ENCODE measurements around the gene CES4A.

Gene CES4A

GRCh38 chr16:66948837-66949225 is 39.6 kb upstream of the CES4A start:
- TF ChIP-seq CTCF (IDR thresholded peaks at IDR 0.05), result no peak
- no peak overlapping the region for H3K27ac Mint-ChIP-seq
- peaks cover 59% of the 10 kb centered on the region for H3K27me3 Mint-ChIP-seq (ENCODE audit: low read depth, poor library complexity)

GRCh38 chr16:66949472-66949871 is 38.9 kb upstream of the CES4A start:
- Mint-ChIP-seq H3K27me3 (ENCODE audit: low read depth, poor library complexity) (peaks cover 64% of the 10 kb centered on the region), H3K36me3 (ENCODE audit: low read depth) (no peaks in the 10 kb centered on the region), H3K27ac (no peak overlapping the region), H3K4me3 (no peak overlapping the region), H3K4me1 (peaks cover 45% of the 10 kb centered on the region), H3K9me3 (peaks cover 10% of the 10 kb centered on the region)
- TF ChIP-seq CTCF (IDR thresholded peaks at IDR 0.05), result no peak
- DNase-seq, result no peak

More at GRCh38 chr16:66948837-66949225, 39.6 kb upstream of the CES4A start:
- no peak for DNase-seq
- no peaks in the 10 kb centered on the region for H3K36me3 Mint-ChIP-seq (ENCODE audit: low read depth)
- no peak overlapping the region for H3K4me3 Mint-ChIP-seq
- H3K4me1 Mint-ChIP-seq, result peaks cover 42% of the 10 kb centered on the region
- H3K9me3 Mint-ChIP-seq, result peaks cover 10% of the 10 kb centered on the region

GRCh38 chr16:66950437-66950836 is 38.0 kb upstream of the CES4A start:
- Mint-ChIP-seq H3K9me3 (peaks cover 10% of the 10 kb centered on the region), H3K36me3 (ENCODE audit: low read depth) (no peaks in the 10 kb centered on the region), H3K27me3 (ENCODE audit: low read depth, poor library complexity) (peaks cover 64% of the 10 kb centered on the region), H3K27ac (no peak overlapping the region), H3K4me3 (no peak overlapping the region), H3K4me1 (peaks cover 45% of the 10 kb centered on the region)
- no peak for TF ChIP-seq CTCF (IDR thresholded peaks at IDR 0.05)
- DNase-seq, result no peak

GRCh38 chr16:66950971-66951790 is 37.2 kb upstream of the CES4A start:
- Mint-ChIP-seq H3K27ac (no peak overlapping the region), H3K36me3 (ENCODE audit: low read depth) (no peaks in the 10 kb centered on the region), H3K4me1 (peaks cover 45% of the 10 kb centered on the region), H3K9me3 (peaks cover 10% of the 10 kb centered on the region), H3K4me3 (no peak overlapping the region), H3K27me3 (ENCODE audit: low read depth, poor library complexity) (peaks cover 70% of the 10 kb centered on the region)
- TF ChIP-seq CTCF (IDR thresholded peaks at IDR 0.05), result no peak
- no peak for DNase-seq

GRCh38 chr16:66952430-66953110 is 35.8 kb upstream of the CES4A start:
- Mint-ChIP-seq H3K4me1 (peaks cover 35% of the 10 kb centered on the region), H3K27me3 (ENCODE audit: low read depth, poor library complexity) (peaks cover 66% of the 10 kb centered on the region), H3K27ac (no peak overlapping the region), H3K36me3 (ENCODE audit: low read depth) (no peaks in the 10 kb centered on the region), H3K4me3 (no peak overlapping the region), H3K9me3 (peaks cover 10% of the 10 kb centered on the region)
- DNase-seq, result no peak
- TF ChIP-seq CTCF (IDR thresholded peaks at IDR 0.05), result no peak
